Ascending aorta (tissue), 2 donors: Measurements from ENCODE around the gene YIPF1. TPM values are rescaled to one million over a fixed set of nuclear protein-coding genes. Genes with fewer than 3 reads are reported as not detected.

Source experiments
- DNase-seq, 2 donors: peaks; one replicate each; pipeline ENCODE4 v3.0.0-alpha.2; 2019; ENCODE audit warnings: low spot score in 2 of 2
- H3K27ac ChIP-seq, 2 donors: fragments of 200-600 bp; sonication (generic); one replicate each; pipeline ENCODE4 v1.5.1; 2016 to 2017; ENCODE audit warnings: mild to moderate bottlenecking in 1 of 2
- H3K27me3 ChIP-seq: fragments of 200-600 bp; sonication (generic); one replicate; pipeline ENCODE4 v1.5.1; 2017
- H3K36me3 ChIP-seq, 2 donors: fragments of 200-600 bp; sonication (generic); one replicate each; pipeline ENCODE4 v1.5.1; 2016
- H3K4me1 ChIP-seq, 2 donors: fragments of 200-600 bp; sonication (generic); one replicate each; pipeline ENCODE4 v1.5.1; 2016 to 2017; ENCODE audit warnings: mild to moderate bottlenecking in 1 of 2
- H3K4me3 ChIP-seq, 2 donors: fragments of 200-600 bp; sonication (generic); one replicate each; pipeline ENCODE4 v1.5.1; 2016 to 2017; ENCODE audit warnings: mild to moderate bottlenecking in 1 of 2
- H3K9me3 ChIP-seq, 2 donors: fragments of 200-600 bp; sonication (generic); one replicate each; pipeline ENCODE4 v1.5.1; 2016
- intact Hi-C: fragments of 100-400 bp; cut with DNase I; formaldehyde crosslinking; loops from one replicate; pipeline ENCODE4 v1.15.1; 2023
- total RNA-seq: library from RNA; depleted of rRNA; stranded (reverse); fragments of >200 nt; gene quantifications from one replicate; pipeline ENCODE4 v1.1.0, GENCODE V29; 2016
- TF ChIP-seq, protein P1 (sequence below), 3 experiments: fragments of 200-600 bp in 2 of 3; fragments of 450-650 bp in 1 of 3; sonication (generic) in 2 of 3; IDR thresholded peaks; one replicate each; pipeline ENCODE4 v1.5.1; 2016 to 2019; ENCODE audit warnings: antibody characterized with exemption in 3 of 3, mild to moderate bottlenecking in 1 of 3, moderate library complexity in 1 of 3

YIPF1 gene
- total RNA-seq, 1 donor from 2014 or later, result 17.0 TPM

DNA sequence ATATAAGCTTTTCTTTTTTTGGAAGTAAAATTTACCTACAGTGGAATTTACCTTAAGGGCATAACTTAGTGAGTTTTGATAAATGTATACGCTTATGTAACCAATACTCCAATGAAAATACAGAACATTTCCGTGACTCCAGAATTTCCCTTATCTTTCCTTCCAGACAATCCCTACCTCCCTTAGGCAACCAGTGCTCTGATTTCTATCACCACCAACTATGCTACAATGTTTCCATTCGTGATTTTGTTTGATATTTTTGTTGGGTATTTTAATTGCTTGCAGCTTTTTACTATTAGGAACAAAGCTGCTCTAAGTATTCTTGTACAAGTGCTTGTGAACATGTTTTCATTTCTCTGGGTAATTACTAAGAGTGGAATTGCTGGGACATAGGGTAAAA is 41.3 kb upstream of the YIPF1 start:
- no peak overlapping the region for H3K4me3 ChIP-seq
- peaks cover 5 to 23% of the 10 kb centered on the region in 2 donors for H3K36me3 ChIP-seq
- intact Hi-C loops, result no loop called here
- no peak for DNase-seq
- no peak overlapping the region for H3K27ac ChIP-seq
- no peaks in the 10 kb centered on the region for H3K9me3 ChIP-seq
- TF ChIP-seq, protein P1, sequence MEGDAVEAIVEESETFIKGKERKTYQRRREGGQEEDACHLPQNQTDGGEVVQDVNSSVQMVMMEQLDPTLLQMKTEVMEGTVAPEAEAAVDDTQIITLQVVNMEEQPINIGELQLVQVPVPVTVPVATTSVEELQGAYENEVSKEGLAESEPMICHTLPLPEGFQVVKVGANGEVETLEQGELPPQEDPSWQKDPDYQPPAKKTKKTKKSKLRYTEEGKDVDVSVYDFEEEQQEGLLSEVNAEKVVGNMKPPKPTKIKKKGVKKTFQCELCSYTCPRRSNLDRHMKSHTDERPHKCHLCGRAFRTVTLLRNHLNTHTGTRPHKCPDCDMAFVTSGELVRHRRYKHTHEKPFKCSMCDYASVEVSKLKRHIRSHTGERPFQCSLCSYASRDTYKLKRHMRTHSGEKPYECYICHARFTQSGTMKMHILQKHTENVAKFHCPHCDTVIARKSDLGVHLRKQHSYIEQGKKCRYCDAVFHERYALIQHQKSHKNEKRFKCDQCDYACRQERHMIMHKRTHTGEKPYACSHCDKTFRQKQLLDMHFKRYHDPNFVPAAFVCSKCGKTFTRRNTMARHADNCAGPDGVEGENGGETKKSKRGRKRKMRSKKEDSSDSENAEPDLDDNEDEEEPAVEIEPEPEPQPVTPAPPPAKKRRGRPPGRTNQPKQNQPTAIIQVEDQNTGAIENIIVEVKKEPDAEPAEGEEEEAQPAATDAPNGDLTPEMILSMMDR (IDR thresholded peaks at IDR 0.05), result no peak
- H3K4me1 ChIP-seq, result no peaks in the 10 kb centered on the region
- no peaks in the 10 kb centered on the region for H3K27me3 ChIP-seq

DNA sequence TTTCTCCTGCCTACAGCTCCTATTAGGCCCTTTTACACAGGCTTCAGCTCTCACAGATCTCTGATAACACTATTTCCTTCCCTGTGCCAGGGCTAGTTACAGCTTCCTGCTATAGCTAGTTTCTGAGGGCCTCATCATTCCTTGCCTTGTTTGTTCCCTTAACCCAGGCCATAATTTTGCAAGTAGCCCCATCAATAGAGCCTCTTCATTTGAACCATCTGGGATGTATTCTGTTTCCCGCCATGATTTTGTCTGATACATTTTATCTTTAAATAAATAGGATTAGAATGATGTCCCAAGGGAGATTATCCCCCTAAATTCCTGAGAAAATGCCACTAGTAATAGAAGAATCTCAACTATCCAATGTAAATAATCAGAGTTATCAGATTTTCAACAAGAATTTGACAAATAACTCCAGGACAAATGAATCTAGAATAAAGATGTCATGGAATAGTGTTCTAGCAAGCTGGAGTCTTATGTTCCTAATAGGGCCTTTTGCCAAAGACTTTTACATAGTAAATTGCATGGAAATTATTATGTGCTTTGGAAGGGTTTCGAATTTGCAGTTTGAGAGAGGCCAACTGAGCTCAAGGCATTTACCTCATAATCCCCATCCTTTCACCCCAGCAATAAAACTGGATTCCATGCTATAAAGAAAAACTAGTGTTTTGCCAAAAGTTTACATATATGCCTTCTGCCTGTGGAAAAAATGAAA is 39.8 kb upstream of the YIPF1 start:
- DNase-seq, result no peak
- Histone ChIP-seq H3K4me3 (no peak overlapping the region), H3K36me3 (peaks cover 5 to 27% of the 10 kb centered on the region in 2 donors), H3K4me1 (no peaks in the 10 kb centered on the region), H3K27ac (no peak overlapping the region), H3K27me3 (no peaks in the 10 kb centered on the region), H3K9me3 (no peaks in the 10 kb centered on the region)
- intact Hi-C loops, result no loop called here
- TF ChIP-seq, protein P1 (IDR thresholded peaks at IDR 0.05), result no peak

DNA sequence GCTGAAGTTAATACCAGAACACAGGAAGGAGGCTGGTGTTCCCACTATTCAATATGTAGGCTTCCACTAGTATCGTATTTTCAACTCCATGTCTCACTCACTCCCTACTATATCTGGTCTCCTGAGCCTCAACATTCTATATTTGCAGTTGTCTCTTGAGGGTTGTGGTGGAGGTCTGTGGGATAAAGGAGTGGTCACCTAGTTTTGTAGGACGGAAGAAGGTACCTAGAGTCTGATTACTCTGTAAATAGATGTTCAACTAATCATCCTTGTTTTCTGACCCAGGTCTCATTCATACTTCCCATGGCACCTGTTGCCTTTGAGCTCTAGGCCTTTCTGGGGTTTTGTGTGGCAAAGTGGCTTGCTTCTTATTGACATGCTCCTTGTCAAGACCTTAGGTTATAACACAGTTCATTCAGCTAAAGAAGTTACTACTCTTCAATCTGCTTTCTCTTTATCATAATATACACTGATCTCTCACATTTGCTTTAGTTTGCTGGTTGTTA is 37.8 kb upstream of the YIPF1 start:
- Histone ChIP-seq H3K27ac (no peak overlapping the region), H3K27me3 (no peaks in the 10 kb centered on the region), H3K4me1 (no peaks in the 10 kb centered on the region), H3K4me3 (no peak overlapping the region), H3K9me3 (no peaks in the 10 kb centered on the region), H3K36me3 (peaks cover 11 to 32% of the 10 kb centered on the region in 2 donors)
- TF ChIP-seq, protein P1 (IDR thresholded peaks at IDR 0.05), result no peak
- intact Hi-C loops, result no loop called here
- no peak for DNase-seq

DNA sequence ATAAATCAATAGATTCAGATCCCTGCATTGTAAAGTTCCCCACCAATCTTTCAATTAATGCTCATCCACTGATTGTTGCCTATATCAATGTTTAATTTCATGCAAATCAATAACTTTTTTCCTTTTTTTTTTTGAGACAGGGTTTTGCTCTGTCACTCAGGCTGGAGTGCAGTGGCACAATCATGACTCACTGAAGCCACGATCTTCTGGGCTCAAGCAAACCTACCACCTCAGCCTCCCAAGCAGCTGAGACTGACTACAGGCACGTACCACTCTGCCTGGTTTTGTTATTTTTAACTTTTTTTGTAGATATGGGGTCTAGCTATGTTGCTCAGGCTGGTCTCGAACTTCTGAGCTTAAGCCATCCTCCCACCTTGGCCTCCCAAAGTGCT is 30.1 kb upstream of the YIPF1 start:
- Histone ChIP-seq H3K36me3 (peaks cover 20 to 23% of the 10 kb centered on the region in 2 donors), H3K27ac (peak overlapping the region in 1 of 2 donors; percentile 20), H3K4me1 (peaks cover 0 to 2% of the 10 kb centered on the region in 2 donors), H3K4me3 (no peak overlapping the region), H3K9me3 (no peaks in the 10 kb centered on the region), H3K27me3 (no peaks in the 10 kb centered on the region)
- TF ChIP-seq, protein P1 (IDR thresholded peaks at IDR 0.05), result no peak
- intact Hi-C loops, result no loop called here
- DNase-seq, result no peak

DNA sequence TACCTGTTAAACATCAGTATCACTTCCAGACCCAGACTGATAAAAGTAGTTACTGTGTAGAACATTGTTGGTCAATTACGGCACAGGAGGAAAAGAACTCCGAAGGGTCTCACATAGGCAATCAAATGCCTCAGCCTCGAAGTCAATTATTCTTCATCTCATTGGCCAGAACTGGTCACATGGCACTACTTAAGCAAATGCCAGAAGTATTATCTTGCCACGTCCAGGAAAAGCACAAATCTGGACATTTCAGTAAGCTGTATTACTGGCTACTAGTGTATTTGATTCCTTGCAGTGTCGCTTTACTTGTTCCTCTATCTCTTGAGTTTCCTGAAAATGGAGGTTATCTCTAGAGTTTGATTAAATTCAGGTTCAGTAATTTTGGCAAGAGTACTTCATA is 28.7 kb upstream of the YIPF1 start:
- H3K4me1 ChIP-seq, result peaks cover 0 to 2% of the 10 kb centered on the region in 2 donors
- TF ChIP-seq, protein P1 (IDR thresholded peaks at IDR 0.05), result no peak
- H3K27ac ChIP-seq, result no peak overlapping the region
- no peak for DNase-seq
- no peak overlapping the region for H3K4me3 ChIP-seq
- peaks cover 19 to 23% of the 10 kb centered on the region in 2 donors for H3K36me3 ChIP-seq
- intact Hi-C loops, result no loop called here
- no peaks in the 10 kb centered on the region for H3K9me3 ChIP-seq
- no peaks in the 10 kb centered on the region for H3K27me3 ChIP-seq
